Activated naive CD8-positive, alpha-beta T cell treated with anti-CD3 and anti-CD28 coated beads for 36 hours (primary cell): ENCODE data around the gene CCDC24. TPM values are rescaled to one million over a fixed set of nuclear protein-coding genes. Genes with fewer than 3 reads are reported as not detected.

Experiments used
- DNase-seq: peaks from one replicate; pipeline ENCODE4 v3.0.0; 2021
- H3K27ac Mint-ChIP-seq: one replicate; pipeline ENCODE4 v1.8.0; 2022; ENCODE audit warnings: mild to moderate bottlenecking, moderate library complexity, mixed read lengths
- H3K27me3 Mint-ChIP-seq: one replicate; pipeline ENCODE4 v1.8.0; 2022; ENCODE audit warnings: mild to moderate bottlenecking, mixed read lengths
- H3K36me3 Mint-ChIP-seq: one replicate; pipeline ENCODE4 v1.8.0; 2021; ENCODE audit warnings: mild to moderate bottlenecking, mixed read lengths
- H3K4me1 Mint-ChIP-seq: one replicate; pipeline ENCODE4 v1.8.0; 2021; ENCODE audit warnings: mixed read lengths
- H3K4me3 Mint-ChIP-seq: one replicate; pipeline ENCODE4 v1.8.0; 2022; ENCODE audit warnings: mild to moderate bottlenecking, moderate library complexity, mixed read lengths
- H3K9me3 Mint-ChIP-seq: one replicate; pipeline ENCODE4 v1.8.0; 2022; ENCODE audit warnings: mixed read lengths
- total RNA-seq, 2 experiments: library from RNA; stranded (reverse); gene quantifications; one replicate each; pipeline ENCODE4 v1.2.3, GENCODE V29; 2021

CCDC24 gene
- total RNA-seq, 2 experiments from 2014 or later: 1.0 to 1.5 TPM

GRCh38 chr1:43957407-43958040 is 33.9 kb upstream of the CCDC24 start:
- H3K4me3 Mint-ChIP-seq: no peak overlapping the region
- H3K4me1 Mint-ChIP-seq: no peaks in the 10 kb centered on the region
- no peaks in the 10 kb centered on the region for H3K9me3 Mint-ChIP-seq
- DNase-seq: no peak
- no peak overlapping the region for H3K27ac Mint-ChIP-seq
- peaks cover 9% of the 10 kb centered on the region for H3K36me3 Mint-ChIP-seq
- no peaks in the 10 kb centered on the region for H3K27me3 Mint-ChIP-seq

- no peak for DNase-seq
- Mint-ChIP-seq H3K4me3 (no peak overlapping the region), H3K27ac (no peak overlapping the region), H3K9me3 (no peaks in the 10 kb centered on the region), H3K36me3 (peaks cover 9% of the 10 kb centered on the region), H3K4me1 (no peaks in the 10 kb centered on the region), H3K27me3 (no peaks in the 10 kb centered on the region)
Observed at GRCh38 chr1:43958351-43959255, 32.8 kb upstream of the CCDC24 start.

GRCh38 chr1:43960798-43961197 is 30.6 kb upstream of the CCDC24 start:
- H3K4me1 Mint-ChIP-seq: no peaks in the 10 kb centered on the region
- DNase-seq: no peak
- no peak overlapping the region for H3K4me3 Mint-ChIP-seq
- H3K9me3 Mint-ChIP-seq: no peaks in the 10 kb centered on the region
- H3K36me3 Mint-ChIP-seq: peaks cover 9% of the 10 kb centered on the region
- H3K27ac Mint-ChIP-seq: no peak overlapping the region
- no peaks in the 10 kb centered on the region for H3K27me3 Mint-ChIP-seq

GRCh38 chr1:43961692-43962091 is 29.7 kb upstream of the CCDC24 start:
- Mint-ChIP-seq H3K4me3 (no peak overlapping the region), H3K27ac (no peak overlapping the region), H3K9me3 (no peaks in the 10 kb centered on the region), H3K36me3 (peaks cover 9% of the 10 kb centered on the region), H3K4me1 (no peaks in the 10 kb centered on the region), H3K27me3 (no peaks in the 10 kb centered on the region)
- no peak for DNase-seq

GRCh38 chr1:43962324-43962723 is 29.1 kb upstream of the CCDC24 start:
- H3K4me3 Mint-ChIP-seq: no peak overlapping the region
- no peaks in the 10 kb centered on the region for H3K9me3 Mint-ChIP-seq
- H3K36me3 Mint-ChIP-seq: peaks cover 9% of the 10 kb centered on the region
- H3K27ac Mint-ChIP-seq: no peak overlapping the region
- no peaks in the 10 kb centered on the region for H3K27me3 Mint-ChIP-seq
- H3K4me1 Mint-ChIP-seq: no peaks in the 10 kb centered on the region
- DNase-seq: no peak

- Mint-ChIP-seq H3K27ac (no peak overlapping the region), H3K9me3 (no peaks in the 10 kb centered on the region), H3K4me3 (no peak overlapping the region), H3K27me3 (no peaks in the 10 kb centered on the region), H3K36me3 (peaks cover 11% of the 10 kb centered on the region), H3K4me1 (no peaks in the 10 kb centered on the region)
- no peak for DNase-seq
Observed at GRCh38 chr1:43963006-43963405, 28.4 kb upstream of the CCDC24 start.

- Mint-ChIP-seq H3K27me3 (no peaks in the 10 kb centered on the region), H3K4me3 (no peak overlapping the region), H3K9me3 (no peaks in the 10 kb centered on the region), H3K4me1 (no peaks in the 10 kb centered on the region), H3K27ac (no peak overlapping the region), H3K36me3 (peaks cover 8% of the 10 kb centered on the region)
- DNase-seq: no peak
Observed at GRCh38 chr1:43963890-43964289, 27.5 kb upstream of the CCDC24 start.

- no peaks in the 10 kb centered on the region for H3K9me3 Mint-ChIP-seq
- no peak for DNase-seq
- H3K27ac Mint-ChIP-seq: no peak overlapping the region
- H3K4me3 Mint-ChIP-seq: no peak overlapping the region
- peaks cover 10% of the 10 kb centered on the region for H3K36me3 Mint-ChIP-seq
- H3K27me3 Mint-ChIP-seq: no peaks in the 10 kb centered on the region
- H3K4me1 Mint-ChIP-seq: peaks cover 4% of the 10 kb centered on the region
Observed at GRCh38 chr1:43965316-43965715, 26.1 kb upstream of the CCDC24 start.

GRCh38 chr1:43968348-43968948 is 23.0 kb upstream of the CCDC24 start:
- H3K4me1 Mint-ChIP-seq: peaks cover 18% of the 10 kb centered on the region
- no peak overlapping the region for H3K27ac Mint-ChIP-seq
- H3K4me3 Mint-ChIP-seq: no peak overlapping the region
- H3K9me3 Mint-ChIP-seq: no peaks in the 10 kb centered on the region
- H3K27me3 Mint-ChIP-seq: no peaks in the 10 kb centered on the region
- H3K36me3 Mint-ChIP-seq: peaks cover 16% of the 10 kb centered on the region
- DNase-seq: no peak

- Mint-ChIP-seq H3K4me3 (peak overlapping the region; percentile 64), H3K4me1 (peaks cover 26% of the 10 kb centered on the region), H3K36me3 (peaks cover 22% of the 10 kb centered on the region), H3K27me3 (no peaks in the 10 kb centered on the region), H3K9me3 (no peaks in the 10 kb centered on the region), H3K27ac (no peak overlapping the region)
- DNase-seq: no peak
Observed at GRCh38 chr1:43969416-43969745, 22.0 kb upstream of the CCDC24 start.

GRCh38 chr1:43969746-43970466 is 21.5 kb upstream of the CCDC24 start, which contains the start of gene DPH2:
Gene DPH2 (plus strand): TSS chr1:43970010. CDS start chr1:43970176, 166 bp downstream.
- peak; percentile 92 for DNase-seq
- peak within 1 kb of the TSS; percentile 88 for H3K27ac Mint-ChIP-seq
- no peaks in the 10 kb centered on the region for H3K9me3 Mint-ChIP-seq
- peak within 1 kb of the TSS; percentile 93 for H3K4me3 Mint-ChIP-seq
- H3K4me1 Mint-ChIP-seq: peaks cover 27% of the 10 kb centered on the region
- no peaks in the 10 kb centered on the region for H3K27me3 Mint-ChIP-seq
- peaks cover 22% of the 10 kb centered on the region for H3K36me3 Mint-ChIP-seq

GRCh38 chr1:43970502-43970901 is 20.9 kb upstream of the CCDC24 start:
- peak overlapping the region; percentile 88 for H3K27ac Mint-ChIP-seq

GRCh38 chr1:43970911-43971310 is 20.5 kb upstream of the CCDC24 start:
- Mint-ChIP-seq H3K4me1 (peaks cover 29% of the 10 kb centered on the region), H3K36me3 (peaks cover 24% of the 10 kb centered on the region), H3K27ac (no peak overlapping the region), H3K9me3 (no peaks in the 10 kb centered on the region), H3K4me3 (peak overlapping the region; percentile 93), H3K27me3 (no peaks in the 10 kb centered on the region)
- DNase-seq: no peak

More at GRCh38 chr1:43970502-43970901, 20.9 kb upstream of the CCDC24 start:
- H3K4me1 Mint-ChIP-seq: peaks cover 27% of the 10 kb centered on the region
- peaks cover 22% of the 10 kb centered on the region for H3K36me3 Mint-ChIP-seq
- H3K27me3 Mint-ChIP-seq: no peaks in the 10 kb centered on the region
- no peak for DNase-seq
- H3K9me3 Mint-ChIP-seq: no peaks in the 10 kb centered on the region
- H3K4me3 Mint-ChIP-seq: peak overlapping the region; percentile 93

- Mint-ChIP-seq H3K36me3 (peaks cover 28% of the 10 kb centered on the region), H3K27me3 (no peaks in the 10 kb centered on the region), H3K4me1 (peaks cover 34% of the 10 kb centered on the region), H3K27ac (no peak overlapping the region), H3K9me3 (no peaks in the 10 kb centered on the region), H3K4me3 (peak overlapping the region; percentile 93)
- no peak for DNase-seq
Observed at GRCh38 chr1:43971336-43971980, 19.9 kb upstream of the CCDC24 start.
